8988T (cell line): ENCODE data around the gene SRD5A2.
"Not testable (repeated sequence)": the region's sequence is repeated elsewhere in the genome, so short reads cannot be mapped to it uniquely, and the experiment has no call there.

ENCODE experiments used
- DNase-seq: peaks from one replicate; pipeline ENCODE4 v3.0.0; 2011

The SRD5A2 gene

GRCh38 chr2:31531101-31531500 is 49.6 kb downstream of the SRD5A2 start:
- DNase-seq = no peak

GRCh38 chr2:31529256-31529655 is 51.5 kb downstream of the SRD5A2 start:
- DNase-seq = no peak

- no peak for DNase-seq
Observed at GRCh38 chr2:31528823-31529222, 51.9 kb downstream of the SRD5A2 start.

- no peak for DNase-seq
Observed at GRCh38 chr2:31526946-31527732, 53.6 kb downstream of the SRD5A2 start.

- no peak for DNase-seq
Observed at GRCh38 chr2:31525876-31526275, 54.9 kb downstream of the SRD5A2 start.

- DNase-seq = no peak
Observed at GRCh38 chr2:31524592-31524991, 56.1 kb downstream of the SRD5A2 start.

GRCh38 chr2:31523871-31524492 is 56.8 kb downstream of the SRD5A2 start:
- no peak for DNase-seq

GRCh38 chr2:31522786-31523185 is 58.0 kb downstream of the SRD5A2 start:
- DNase-seq = no peak

- DNase-seq = no peak
Observed at GRCh38 chr2:31517442-31518203, 63.1 kb downstream of the SRD5A2 start.

- no peak for DNase-seq
Observed at GRCh38 chr2:31515586-31515985, 65.2 kb downstream of the SRD5A2 start.

- DNase-seq = no peak
Observed at GRCh38 chr2:31513553-31513952, 67.2 kb downstream of the SRD5A2 start.

GRCh38 chr2:31511376-31511775 is 69.4 kb downstream of the SRD5A2 start:
- no peak for DNase-seq

- no peak for DNase-seq
Observed at GRCh38 chr2:31505111-31505510, 75.6 kb downstream of the SRD5A2 start.

- no peak for DNase-seq
Observed at GRCh38 chr2:31504311-31504710, 76.4 kb downstream of the SRD5A2 start.

- not testable (repeated sequence) for DNase-seq
Observed at GRCh38 chr2:31496451-31496874, 84.3 kb downstream of the SRD5A2 start.

- not testable (repeated sequence) for DNase-seq
Observed at GRCh38 chr2:31489339-31489738, 91.4 kb downstream of the SRD5A2 start.

- no peak for DNase-seq
Observed at GRCh38 chr2:31483246-31483645, 97.5 kb downstream of the SRD5A2 start.

- DNase-seq = no peak
Observed at GRCh38 chr2:31476511-31477180, 104.1 kb downstream of the SRD5A2 start.

GRCh38 chr2:31475692-31476091 is 105.0 kb downstream of the SRD5A2 start:
- DNase-seq = no peak

- no peak for DNase-seq
Observed at GRCh38 chr2:31474296-31474695, 106.4 kb downstream of the SRD5A2 start.
